8988T (cell line): ENCODE data around the gene EIF3M.
"Not testable (repeated sequence)": the region's sequence is repeated elsewhere in the genome, so short reads cannot be mapped to it uniquely, and the experiment has no call there.

Source experiments
- DNase-seq: peaks from one replicate; pipeline ENCODE4 v3.0.0; 2011

The EIF3M gene

DNA sequence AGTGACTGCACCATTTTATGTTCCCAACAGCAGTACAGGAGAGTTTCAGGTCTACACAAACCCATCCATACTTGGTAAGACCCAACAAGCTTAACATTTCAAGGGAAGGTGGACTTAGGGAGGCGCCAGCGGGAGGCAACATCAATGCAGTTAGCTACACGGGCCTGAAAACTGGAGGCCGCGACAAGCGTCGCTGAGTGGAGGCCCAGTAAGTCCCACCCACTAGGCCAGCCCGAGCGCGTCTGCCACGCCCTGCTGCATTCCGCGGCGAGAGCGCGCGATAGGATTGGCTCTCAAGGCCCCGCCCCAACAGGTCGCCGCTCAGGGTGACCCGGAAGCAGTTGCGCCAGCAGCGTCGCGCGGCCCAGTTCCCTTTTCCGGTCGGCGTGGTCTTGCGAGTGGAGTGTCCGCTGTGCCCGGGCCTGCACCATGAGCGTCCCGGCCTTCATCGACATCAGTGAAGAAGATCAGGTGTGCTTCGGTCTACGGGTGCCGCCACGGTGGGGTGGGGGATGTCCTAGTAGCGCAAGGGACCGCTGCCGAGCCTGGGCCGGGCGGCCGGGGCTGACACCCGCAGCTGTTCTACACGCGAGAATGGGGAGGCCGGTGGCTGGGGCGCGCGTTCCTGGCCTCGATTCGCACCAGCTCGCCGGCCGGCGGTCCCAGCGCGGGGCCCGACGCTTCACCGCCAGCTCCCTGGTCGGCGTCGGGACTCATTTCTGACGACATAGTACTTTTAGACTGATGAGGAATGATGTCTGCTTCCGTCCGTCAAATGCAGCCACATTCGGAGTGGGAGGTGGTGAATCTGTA lies at the start of gene EIF3M:
EIF3M (plus strand) TSS at position 373 of the 813 bp plus-strand sequence; CDS start at position 430, 57 bp downstream.
- peak; percentile 50 for DNase-seq

DNA sequence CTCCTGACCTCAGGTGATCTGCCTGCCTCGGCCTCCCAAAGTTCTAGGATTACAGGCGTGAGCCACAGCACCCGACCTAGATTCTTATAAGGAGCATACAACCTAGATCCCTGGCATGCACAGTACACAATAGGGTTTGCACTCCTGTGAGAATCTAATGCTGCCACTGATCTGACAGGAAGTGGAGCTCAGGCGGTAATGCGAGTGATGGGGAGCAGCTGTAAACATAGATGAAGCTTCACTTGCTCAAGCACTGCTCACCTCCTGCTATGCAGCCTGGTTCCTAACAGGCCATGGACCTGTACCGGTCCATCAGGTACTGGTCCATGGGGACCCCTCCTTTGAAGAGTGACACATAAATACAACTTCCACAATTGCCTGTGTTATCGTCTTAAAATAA lies 44.8 kb upstream of the EIF3M start:
- DNase-seq, result no peak

DNA sequence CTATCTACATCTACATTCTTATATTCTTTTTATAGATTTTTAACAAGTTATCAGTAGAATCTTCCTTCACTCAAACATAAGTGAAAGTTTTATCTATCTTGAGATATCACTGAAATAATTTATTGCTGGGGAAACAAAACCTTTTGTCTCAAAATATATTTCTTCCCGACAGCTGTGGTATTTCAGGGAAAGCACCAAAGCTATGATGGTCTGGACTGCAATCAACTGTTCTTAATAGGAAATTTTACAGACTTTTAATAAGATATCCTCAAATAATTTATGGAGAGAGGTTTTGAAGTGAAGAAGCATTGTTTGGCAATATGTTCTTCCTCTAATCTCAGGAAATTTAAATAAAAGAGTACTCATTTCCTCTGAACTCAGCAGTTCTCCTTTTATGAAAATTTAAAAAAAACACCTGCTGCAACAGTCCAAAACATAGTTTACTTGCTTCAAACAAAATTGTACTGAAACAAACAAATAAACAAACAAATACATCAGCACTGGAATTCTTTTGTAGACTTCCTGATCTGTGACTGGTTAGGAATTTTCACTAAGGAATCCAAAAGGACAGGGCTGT lies 33.9 kb upstream of the EIF3M start:
- no peak for DNase-seq

- DNase-seq, result no peak
These were observed 33.4 kb upstream of the EIF3M start for GRCh38 chr11:32550207-32550606.

GRCh38 chr11:32555091-32555490 lies 28.5 kb upstream of the EIF3M start:
- DNase-seq, result no peak

GRCh38 chr11:32555895-32556294 lies 27.7 kb upstream of the EIF3M start:
- no peak for DNase-seq

GRCh38 chr11:32561835-32562234 lies 21.8 kb upstream of the EIF3M start:
- DNase-seq, result no peak

DNA sequence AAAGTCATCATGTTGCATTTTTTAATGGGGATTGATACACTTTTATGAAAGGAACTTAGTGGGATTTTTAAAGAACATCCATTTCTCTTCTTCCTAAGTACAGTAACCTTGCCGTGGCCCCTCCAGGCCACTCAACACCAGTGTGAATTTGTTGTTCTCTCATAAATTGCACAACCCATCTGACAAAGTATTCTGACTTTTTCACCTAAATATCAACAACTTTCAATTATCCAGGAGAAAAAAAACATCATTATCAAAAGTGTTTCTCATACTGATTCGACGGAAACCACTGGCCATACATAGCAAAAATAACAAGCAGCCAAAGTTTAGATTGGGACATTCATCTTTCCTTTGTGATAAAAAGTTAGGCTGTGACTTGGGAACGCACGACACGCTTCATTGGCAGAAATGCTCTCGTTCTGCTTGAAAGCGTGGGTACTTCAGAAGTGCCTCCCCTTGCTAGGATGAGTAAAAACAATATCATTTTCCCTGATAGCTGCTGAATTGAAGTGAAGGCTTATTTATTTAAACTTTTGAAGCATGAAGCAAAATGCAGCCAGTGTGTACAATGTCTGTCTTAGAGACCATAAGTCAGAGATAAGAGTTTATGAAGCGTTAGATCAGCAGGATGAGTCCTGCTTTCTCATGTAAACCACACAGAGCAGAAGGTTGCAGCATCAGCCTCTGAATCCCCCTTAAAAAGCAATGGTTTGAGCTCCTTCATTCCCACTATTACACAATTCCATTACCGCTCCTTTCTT lies 20.6 kb upstream of the EIF3M start:
- no peak for DNase-seq

DNA sequence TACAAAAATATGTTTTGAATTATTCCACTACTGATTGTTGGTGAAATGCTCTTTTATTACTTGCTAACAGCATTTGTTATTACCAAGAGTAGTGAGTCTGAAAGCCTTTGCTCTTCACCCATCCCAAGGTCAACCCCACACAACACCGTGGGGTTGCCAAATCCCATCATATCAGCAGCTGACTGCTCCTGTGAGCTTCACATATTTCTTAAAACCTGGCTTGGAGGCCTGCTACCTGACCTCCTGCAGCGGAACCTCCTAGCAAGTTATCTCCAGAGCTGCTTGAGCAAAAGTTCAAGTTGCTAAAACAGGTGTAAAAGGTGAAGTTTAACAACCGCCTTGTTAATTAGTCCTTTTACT lies 20.1 kb upstream of the EIF3M start:
- no peak for DNase-seq

GRCh38 chr11:32566517-32566916 lies 17.1 kb upstream of the EIF3M start:
- no peak for DNase-seq

- DNase-seq, result no peak
These were observed 16.5 kb upstream of the EIF3M start for GRCh38 chr11:32567154-32567553.

DNA sequence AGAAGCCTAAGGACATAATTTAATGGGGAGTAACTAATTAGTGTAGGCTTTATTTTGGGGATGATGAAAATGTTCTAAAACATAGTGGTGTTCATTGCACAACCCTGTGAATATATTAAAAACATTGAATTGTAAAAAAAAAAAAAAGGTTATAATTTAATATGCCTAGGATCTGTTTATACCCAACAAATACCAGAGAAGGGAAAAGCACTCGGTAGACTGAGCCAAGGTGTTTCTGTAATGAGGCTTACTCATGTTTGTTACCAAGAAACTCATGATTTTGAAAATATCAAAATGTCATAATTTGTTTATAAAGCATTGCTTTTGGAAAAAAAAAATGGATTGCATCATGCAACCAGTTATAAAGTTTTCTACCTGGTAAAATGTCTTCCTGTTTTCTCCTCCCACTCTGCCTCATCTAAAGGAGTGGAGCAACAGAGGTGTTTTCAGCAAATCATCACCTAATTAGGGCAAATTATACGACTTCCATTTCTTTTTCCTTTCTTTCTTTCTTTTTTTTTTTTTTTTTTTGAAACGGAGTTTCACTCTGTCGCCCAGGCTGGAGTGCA lies 14.2 kb upstream of the EIF3M start:
- no peak for DNase-seq

DNA sequence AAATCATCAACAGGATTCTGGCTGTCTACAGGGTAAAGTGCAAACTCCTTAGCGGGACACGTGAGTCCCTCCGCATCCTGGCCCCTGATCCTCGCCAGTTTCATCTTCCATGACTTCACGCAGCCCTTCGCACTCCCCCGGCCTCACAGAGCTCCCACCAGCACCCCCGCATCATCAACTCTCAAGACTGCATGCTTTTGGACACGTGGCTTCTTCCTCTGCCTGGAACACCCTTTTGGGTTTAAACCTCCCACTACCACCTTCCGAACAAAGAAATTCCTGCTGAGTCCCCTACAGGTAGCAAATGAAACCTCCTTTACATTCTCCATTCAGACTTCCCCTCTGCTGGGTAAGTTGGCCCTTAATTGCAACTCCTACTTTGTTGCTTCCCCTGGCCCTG lies 12.6 kb upstream of the EIF3M start:
- DNase-seq, result no peak

DNA sequence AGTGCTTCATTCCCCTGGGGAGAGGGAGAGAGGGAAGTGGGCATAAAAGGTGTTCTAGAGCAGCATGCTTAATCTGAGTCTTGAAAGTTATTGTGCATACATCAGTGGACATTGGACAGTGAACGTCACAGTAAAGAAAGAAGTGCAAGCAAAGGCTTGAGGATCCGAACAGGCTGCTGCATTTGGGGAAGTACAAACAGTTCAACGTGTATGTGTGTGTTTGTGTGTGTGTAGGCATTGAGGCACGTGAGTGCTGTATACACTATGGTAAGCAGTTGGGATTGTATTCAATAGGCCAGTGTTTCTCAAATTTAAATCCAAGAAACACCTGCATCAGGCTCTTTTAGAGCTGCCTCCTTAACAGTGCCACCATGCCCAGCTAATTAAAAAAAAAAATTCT lies 10.4 kb upstream of the EIF3M start:
- no peak for DNase-seq

- no peak for DNase-seq
These were observed 9.2 kb upstream of the EIF3M start for GRCh38 chr11:32574421-32574820.

DNA sequence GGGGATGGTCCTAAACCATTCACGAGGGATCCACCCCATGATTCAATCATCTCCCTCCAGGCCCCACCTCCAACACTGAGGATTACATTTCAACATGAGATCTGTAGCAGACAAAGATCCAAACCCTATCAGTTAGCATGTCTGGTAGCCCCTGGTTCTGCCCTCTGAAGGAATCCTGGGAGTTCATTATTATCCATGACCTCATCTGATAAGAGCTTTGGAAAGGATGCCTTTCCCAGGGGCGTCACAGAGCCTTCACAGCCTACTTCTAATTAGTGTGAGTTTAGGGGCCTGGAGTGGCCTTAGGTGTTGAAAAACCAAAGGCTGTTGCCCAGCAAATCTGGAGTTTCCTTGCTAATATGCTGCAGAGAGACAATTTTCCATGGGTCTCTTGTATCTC lies 8.6 kb upstream of the EIF3M start:
- no peak for DNase-seq

- no peak for DNase-seq
These were observed 7.2 kb upstream of the EIF3M start for GRCh38 chr11:32576456-32576855.

- DNase-seq, result no peak
These were observed 2.7 kb upstream of the EIF3M start for GRCh38 chr11:32580967-32581366.

- no peak for DNase-seq
These were observed 2.1 kb upstream of the EIF3M start for GRCh38 chr11:32581556-32581955.

DNA sequence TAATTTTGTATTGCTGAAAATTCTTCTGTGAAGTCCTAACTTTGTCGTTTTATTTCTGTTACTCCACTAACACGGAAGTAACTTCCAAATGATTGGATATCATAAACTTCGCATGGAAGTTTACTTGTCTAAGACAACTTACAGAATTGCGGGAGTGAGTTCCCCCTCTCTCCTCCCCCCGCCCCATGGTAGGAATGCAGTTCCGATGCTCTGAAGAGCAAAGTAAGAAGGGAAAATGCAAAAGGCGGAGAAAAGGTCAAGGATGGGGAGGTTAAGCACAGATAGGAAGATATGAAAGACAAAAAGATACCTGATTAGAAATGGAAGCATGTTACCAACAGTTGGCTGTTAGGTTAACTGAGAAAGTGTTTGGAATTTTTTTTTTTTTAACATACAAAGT lies 1.3 kb downstream of the EIF3M start:
- DNase-seq, result no peak

- DNase-seq, result peak; percentile 28
These were observed 3.1 kb downstream of the EIF3M start for GRCh38 chr11:32586576-32587190.

DNA sequence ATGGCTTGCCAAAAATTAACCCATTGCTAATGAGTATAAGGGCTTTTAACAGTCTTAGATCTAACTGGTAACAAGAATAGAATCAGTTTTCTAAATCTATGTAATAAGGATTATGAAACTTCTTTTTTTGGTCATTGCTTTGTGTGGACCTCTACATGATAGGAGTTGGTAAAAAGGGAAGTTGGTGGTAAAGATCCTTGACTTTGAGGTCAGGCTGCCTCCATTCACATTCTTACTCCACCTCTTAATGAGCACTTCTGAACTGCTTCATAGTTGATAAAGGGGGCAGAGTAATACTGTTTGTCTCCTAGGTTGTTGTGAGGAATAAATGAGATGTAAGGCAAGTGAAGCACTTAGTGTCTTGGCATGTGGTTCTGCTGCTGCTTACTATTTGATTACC lies 10.6 kb downstream of the EIF3M start:
- DNase-seq, result no peak

DNA sequence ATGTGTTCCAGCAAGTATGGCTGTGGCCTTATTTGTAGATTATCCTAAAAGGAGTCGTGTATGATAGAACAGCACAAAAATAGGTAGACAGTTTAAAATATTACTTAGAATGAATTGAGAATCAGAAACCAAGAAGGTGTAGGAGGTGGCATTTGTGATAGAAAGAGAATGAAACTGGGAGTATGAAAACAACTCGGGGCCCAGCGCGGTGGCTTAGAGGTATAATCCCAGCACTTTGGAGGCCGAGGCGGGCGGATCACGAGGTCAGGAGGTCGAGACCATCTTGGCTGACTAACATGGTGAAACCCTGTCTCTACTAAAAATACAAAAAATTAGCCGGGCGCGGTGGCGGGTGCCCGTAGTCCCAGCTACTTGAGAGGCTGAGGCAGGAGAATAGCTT lies 12.5 kb downstream of the EIF3M start:
- not testable (repeated sequence) for DNase-seq
